NCI-H446 treated with DMSO at 0.1 percent for 48 hours (cell line): Measurements from ENCODE around the gene NUP37.
"Not testable (repeated sequence)": the region's sequence is repeated elsewhere in the genome, so short reads cannot be mapped to it uniquely, and the experiment has no call there.

ENCODE experiments used
- DNase-seq: peaks from one replicate; lab custom pipeline; 2025; lab: John Stamatoyannopoulos, UW

NUP37 gene

GRCh38 chr12:102089228-102089835 is 30.6 kb downstream of the NUP37 start:
- DNase-seq, result not testable (repeated sequence)

GRCh38 chr12:102080842-102081241 is 39.1 kb downstream of the NUP37 start:
- DNase-seq, result no peak

- DNase-seq, result not testable (repeated sequence)
Observed at GRCh38 chr12:102072092-102072491, 47.8 kb downstream of the NUP37 start.

GRCh38 chr12:102069707-102070106 is 50.2 kb downstream of the NUP37 start:
- DNase-seq, result no peak

GRCh38 chr12:102067574-102068258 is 52.2 kb downstream of the NUP37 start:
- DNase-seq, result no peak

- no peak for DNase-seq
Observed at GRCh38 chr12:102064476-102064875, 55.4 kb downstream of the NUP37 start.

- peak; percentile 14 for DNase-seq
Observed at GRCh38 chr12:102063069-102063468, 56.8 kb downstream of the NUP37 start.

GRCh38 chr12:102062419-102062806 is 57.5 kb downstream of the NUP37 start:
- no peak for DNase-seq

- DNase-seq, result peak; percentile 81
Observed at GRCh38 chr12:102061560-102062418, 58.1 kb downstream of the NUP37 start, which contains the start of gene WASHC3. Gene WASHC3 (minus strand): TSS chr12:102061991. CDS start chr12:102061962, 29 bp downstream.

GRCh38 chr12:102061096-102061559 is 58.8 kb downstream of the NUP37 start:
- no peak for DNase-seq

GRCh38 chr12:102059343-102059742 is 60.6 kb downstream of the NUP37 start:
- DNase-seq, result no peak

- no peak for DNase-seq
Observed at GRCh38 chr12:102054345-102054744, 65.6 kb downstream of the NUP37 start.

- no peak for DNase-seq
Observed at GRCh38 chr12:102053062-102053349, 66.9 kb downstream of the NUP37 start.

GRCh38 chr12:102052192-102053061 is 67.5 kb downstream of the NUP37 start:
- no peak for DNase-seq

- DNase-seq, result no peak
Observed at GRCh38 chr12:102051431-102051965, 68.4 kb downstream of the NUP37 start.

GRCh38 chr12:102050660-102051430 is 69.1 kb downstream of the NUP37 start:
- DNase-seq, result no peak

- DNase-seq, result no peak
Observed at GRCh38 chr12:102043928-102044327, 76.0 kb downstream of the NUP37 start.

GRCh38 chr12:102033991-102034745 is 85.7 kb downstream of the NUP37 start:
- no peak for DNase-seq

- DNase-seq, result no peak
Observed at GRCh38 chr12:102031852-102032251, 88.1 kb downstream of the NUP37 start.

GRCh38 chr12:102029141-102029540 is 90.8 kb downstream of the NUP37 start:
- DNase-seq, result no peak
